SU-DHL-6 (cell line): ENCODE measurements around the gene KCNK2.

Source experiments
- H2AFZ ChIP-seq: fragments of 200-600 bp; sonication (generic); 2 replicates; pipeline ENCODE4 v1.6.1; 2014; ENCODE audit warnings: low read depth, mild to moderate bottlenecking, moderate library complexity, mixed read lengths, antibody characterized with exemption, low read length; ENCODE audit not compliant: severe bottlenecking
- H3F3A ChIP-seq: fragments of 200-600 bp; shearing (Covaris generic); 2 replicates; pipeline ENCODE4 v1.6.0; 2016; ENCODE audit warnings: antibody characterized with exemption, mild to moderate bottlenecking; ENCODE audit not compliant: insufficient read depth
- H3K27ac ChIP-seq: fragments of 200-600 bp; sonication (generic); 2 replicates; pipeline ENCODE4 v1.5.1; 2016; ENCODE audit warnings: low read depth, mild to moderate bottlenecking, low read length, moderate library complexity, mixed read lengths
- H3K27me3 ChIP-seq: fragments of 200-600 bp; sonication (generic), shearing (Covaris generic); 2 replicates; pipeline ENCODE4 v1.6.0; 2014; ENCODE audit warnings: mild to moderate bottlenecking, low read length
- H3K36me3 ChIP-seq: fragments of 200-600 bp; sonication (generic); 2 replicates; pipeline ENCODE4 v1.6.1; 2014; ENCODE audit warnings: mild to moderate bottlenecking, low read length, mixed read lengths
- H3K4me2 ChIP-seq: fragments of 300-600, 200-600 bp; shearing (Covaris generic), sonication (generic); 2 replicates; pipeline ENCODE4 v1.6.0; 2014; ENCODE audit warnings: low read length, low read depth, mild to moderate bottlenecking; ENCODE audit not compliant: poor library complexity, severe bottlenecking
- H3K4me3 ChIP-seq: fragments of 200-600 bp; sonication (generic); 2 replicates; pipeline ENCODE4 v1.5.1; 2014; ENCODE audit warnings: antibody characterized with exemption, low read length, mild to moderate bottlenecking, mixed read lengths; ENCODE audit not compliant: insufficient read depth, poor library complexity, severe bottlenecking
- H3K79me2 ChIP-seq: fragments of 200-600 bp; sonication (generic); 2 replicates; pipeline ENCODE4 v1.6.1; 2014; ENCODE audit warnings: mild to moderate bottlenecking, low read length, moderate library complexity; ENCODE audit not compliant: insufficient read depth
- H3K9ac ChIP-seq: fragments of 200-600 bp; sonication (generic); 2 replicates; pipeline ENCODE4 v1.7.0; 2014; ENCODE audit warnings: mild to moderate bottlenecking, low read length
- H3K9me2 ChIP-seq: fragments of 200-600 bp; sonication (generic); replicated peaks from 2 replicates; pipeline ENCODE4 v1.6.1; 2014; ENCODE audit warnings: low read length; ENCODE audit not compliant: insufficient read depth
- H3K9me3 ChIP-seq: fragments of 200-600 bp; sonication (generic); 2 replicates; pipeline ENCODE4 v1.6.1; 2014; ENCODE audit warnings: low read length, mixed read lengths; ENCODE audit not compliant: insufficient read depth
- H4K20me1 ChIP-seq: fragments of 200-600 bp; sonication (generic); 2 replicates; pipeline ENCODE4 v1.6.1; 2014; ENCODE audit warnings: low read depth, mild to moderate bottlenecking, antibody characterized with exemption, low read length, moderate library complexity, mixed read lengths
- EZH2phosphoT487 ChIP-seq: fragments of 200-600 bp; sonication (generic), shearing (Covaris generic); conservative IDR thresholded peaks from 2 replicates; pipeline ENCODE4 v1.6.1; 2018; ENCODE audit warnings: mild to moderate bottlenecking, antibody characterized with exemption, low read length, moderate library complexity, mixed read lengths
- TF ChIP-seq, protein P1 (sequence below): fragments of 200-600 bp; sonication (generic); IDR thresholded peaks from one replicate; pipeline ENCODE4 v1.5.1; 2017; ENCODE audit warnings: antibody characterized with exemption, mild to moderate bottlenecking, low read length, moderate library complexity; ENCODE audit not compliant: insufficient read depth, poor library complexity, severe bottlenecking

The KCNK2 gene

DNA sequence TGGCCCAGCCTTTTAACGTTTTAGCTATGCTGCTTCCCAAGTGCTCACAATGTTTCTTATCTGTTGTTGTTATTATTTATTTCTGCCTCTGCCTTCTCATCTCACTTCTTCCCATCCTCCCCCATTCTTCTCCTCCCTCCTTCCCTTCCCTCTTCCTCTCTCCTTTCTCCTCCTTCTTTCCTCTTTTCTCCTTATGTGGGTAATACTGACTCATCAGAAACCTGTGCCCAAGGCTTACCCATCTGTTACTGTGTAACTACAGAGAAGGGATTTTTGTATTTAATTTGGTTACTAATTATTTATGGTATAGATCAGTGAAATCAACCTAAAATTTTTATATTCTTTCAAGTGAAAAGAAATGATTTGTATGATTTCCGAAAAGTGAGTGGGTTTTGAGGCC lies 120.3 kb downstream of the KCNK2 start:
- no peaks in the 10 kb centered on the region for H3K9me2 ChIP-seq
- H3K27me3 ChIP-seq = no peaks in the 10 kb centered on the region
- H2AFZ ChIP-seq = no peak overlapping the region
- no peaks in the 10 kb centered on the region for H4K20me1 ChIP-seq
- H3K4me3 ChIP-seq = no peak overlapping the region
- no peaks in the 10 kb centered on the region for H3K36me3 ChIP-seq
- no peaks in the 10 kb centered on the region for H3F3A ChIP-seq
- H3K79me2 ChIP-seq = no peaks in the 10 kb centered on the region
- no peak overlapping the region for H3K9ac ChIP-seq
- no peak overlapping the region for H3K4me2 ChIP-seq
- H3K9me3 ChIP-seq = no peaks in the 10 kb centered on the region
- no peak for TF ChIP-seq EZH2phosphoT487
- TF ChIP-seq, protein P1, sequence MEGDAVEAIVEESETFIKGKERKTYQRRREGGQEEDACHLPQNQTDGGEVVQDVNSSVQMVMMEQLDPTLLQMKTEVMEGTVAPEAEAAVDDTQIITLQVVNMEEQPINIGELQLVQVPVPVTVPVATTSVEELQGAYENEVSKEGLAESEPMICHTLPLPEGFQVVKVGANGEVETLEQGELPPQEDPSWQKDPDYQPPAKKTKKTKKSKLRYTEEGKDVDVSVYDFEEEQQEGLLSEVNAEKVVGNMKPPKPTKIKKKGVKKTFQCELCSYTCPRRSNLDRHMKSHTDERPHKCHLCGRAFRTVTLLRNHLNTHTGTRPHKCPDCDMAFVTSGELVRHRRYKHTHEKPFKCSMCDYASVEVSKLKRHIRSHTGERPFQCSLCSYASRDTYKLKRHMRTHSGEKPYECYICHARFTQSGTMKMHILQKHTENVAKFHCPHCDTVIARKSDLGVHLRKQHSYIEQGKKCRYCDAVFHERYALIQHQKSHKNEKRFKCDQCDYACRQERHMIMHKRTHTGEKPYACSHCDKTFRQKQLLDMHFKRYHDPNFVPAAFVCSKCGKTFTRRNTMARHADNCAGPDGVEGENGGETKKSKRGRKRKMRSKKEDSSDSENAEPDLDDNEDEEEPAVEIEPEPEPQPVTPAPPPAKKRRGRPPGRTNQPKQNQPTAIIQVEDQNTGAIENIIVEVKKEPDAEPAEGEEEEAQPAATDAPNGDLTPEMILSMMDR = no peak
- no peak overlapping the region for H3K27ac ChIP-seq

DNA sequence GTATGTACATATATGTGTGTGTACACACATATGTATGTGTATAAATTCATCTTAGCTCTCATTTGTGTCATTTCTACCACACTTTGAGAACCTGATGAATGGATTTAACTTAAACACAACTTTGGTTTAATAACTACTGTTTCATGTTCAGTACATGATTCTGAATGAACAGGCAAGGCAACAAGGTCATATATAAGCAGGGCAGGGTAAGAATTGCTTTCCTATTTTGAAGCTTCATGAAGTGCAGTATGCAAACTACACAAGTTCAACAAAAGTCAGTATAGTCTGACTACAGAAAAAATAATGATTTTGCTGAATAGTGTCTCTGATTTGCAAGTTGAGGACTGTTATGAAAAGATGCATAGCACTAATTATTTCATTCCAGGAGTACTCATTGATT lies 127.6 kb downstream of the KCNK2 start:
- H3K4me2 ChIP-seq = no peak overlapping the region
- no peaks in the 10 kb centered on the region for H3K9me2 ChIP-seq

DNA sequence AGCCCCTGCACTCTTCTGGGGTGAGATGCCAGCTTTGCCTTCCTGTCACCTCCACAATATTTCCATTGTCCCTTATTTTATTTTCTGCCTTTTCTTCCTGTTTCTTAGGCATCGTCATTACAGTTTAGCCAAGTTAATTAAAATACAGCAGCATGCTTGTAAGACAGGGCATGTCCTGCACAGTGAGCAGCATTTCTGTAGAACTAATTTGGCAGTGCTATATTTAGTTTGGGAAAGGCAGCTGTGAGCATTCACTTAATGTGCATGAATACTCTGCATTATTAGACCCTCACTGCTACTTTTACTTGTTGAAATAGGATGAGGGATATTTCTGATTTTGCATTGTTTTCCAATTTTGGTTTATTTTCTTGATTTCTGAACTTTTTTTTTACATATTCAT lies 133.3 kb downstream of the KCNK2 start:
- no peak overlapping the region for H3K9ac ChIP-seq
- H3K9me2 ChIP-seq = no peaks in the 10 kb centered on the region
- no peaks in the 10 kb centered on the region for H3K27me3 ChIP-seq
- no peak overlapping the region for H2AFZ ChIP-seq
- no peak overlapping the region for H3K27ac ChIP-seq
- no peak overlapping the region for H3K4me3 ChIP-seq
- no peaks in the 10 kb centered on the region for H3K36me3 ChIP-seq
- H3K79me2 ChIP-seq = no peaks in the 10 kb centered on the region
- TF ChIP-seq, protein P1 = no peak
- no peak for TF ChIP-seq EZH2phosphoT487
- H3F3A ChIP-seq = no peaks in the 10 kb centered on the region
- H4K20me1 ChIP-seq = no peaks in the 10 kb centered on the region
- H3K4me2 ChIP-seq = no peak overlapping the region
- no peaks in the 10 kb centered on the region for H3K9me3 ChIP-seq

More for the DNA sequence above, 127.6 kb downstream of the KCNK2 start:
- H3K79me2 ChIP-seq = no peaks in the 10 kb centered on the region
- no peaks in the 10 kb centered on the region for H3F3A ChIP-seq
- no peak overlapping the region for H3K9ac ChIP-seq
- H3K27ac ChIP-seq = no peak overlapping the region
- no peak overlapping the region for H2AFZ ChIP-seq
- TF ChIP-seq, protein P1 = no peak
- no peak for TF ChIP-seq EZH2phosphoT487
- H3K36me3 ChIP-seq = no peaks in the 10 kb centered on the region
- no peaks in the 10 kb centered on the region for H3K9me3 ChIP-seq
- H3K4me3 ChIP-seq = no peak overlapping the region
- H3K27me3 ChIP-seq = no peaks in the 10 kb centered on the region
- no peaks in the 10 kb centered on the region for H4K20me1 ChIP-seq

DNA sequence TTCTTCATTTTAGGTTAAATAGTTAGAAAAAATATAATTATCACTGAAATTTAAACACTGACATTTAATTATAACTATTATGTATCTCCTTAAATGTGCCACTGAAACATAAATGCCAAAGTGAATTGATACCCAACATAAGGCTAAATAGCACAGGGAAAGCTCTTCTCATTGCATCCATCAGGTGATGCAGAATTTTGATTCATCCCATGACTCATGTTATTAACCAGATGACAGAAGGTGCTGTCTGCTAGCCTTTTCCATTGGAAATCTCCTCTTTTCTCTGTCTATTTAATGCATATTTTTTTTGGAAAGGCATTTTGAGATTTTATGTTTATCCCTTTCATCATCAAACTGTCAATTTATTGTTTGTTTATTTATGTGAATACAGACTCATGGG lies 136.8 kb downstream of the KCNK2 start:
- TF ChIP-seq, protein P1 = no peak
- TF ChIP-seq EZH2phosphoT487 = no peak

More for the DNA sequence above, 136.8 kb downstream of the KCNK2 start:
- Histone ChIP-seq H3K9ac (no peak overlapping the region), H3K36me3 (no peaks in the 10 kb centered on the region), H3K9me3 (no peaks in the 10 kb centered on the region), H3F3A (no peaks in the 10 kb centered on the region), H3K4me3 (no peak overlapping the region), H3K79me2 (no peaks in the 10 kb centered on the region), H4K20me1 (no peaks in the 10 kb centered on the region), H3K27ac (no peak overlapping the region), H3K9me2 (no peaks in the 10 kb centered on the region), H3K4me2 (no peak overlapping the region), H2AFZ (no peak overlapping the region), H3K27me3 (no peaks in the 10 kb centered on the region)
